ENCODE data around the gene TNIK. TPM values are rescaled to one million over a fixed set of nuclear protein-coding genes. Genes with fewer than 3 reads are reported as not detected.

Gene TNIK
- total and polyA plus RNA-seq, 2 of the 4 experiments (the other 2 are of a cell fraction): 3.4 to 6.3 TPM

DNA sequence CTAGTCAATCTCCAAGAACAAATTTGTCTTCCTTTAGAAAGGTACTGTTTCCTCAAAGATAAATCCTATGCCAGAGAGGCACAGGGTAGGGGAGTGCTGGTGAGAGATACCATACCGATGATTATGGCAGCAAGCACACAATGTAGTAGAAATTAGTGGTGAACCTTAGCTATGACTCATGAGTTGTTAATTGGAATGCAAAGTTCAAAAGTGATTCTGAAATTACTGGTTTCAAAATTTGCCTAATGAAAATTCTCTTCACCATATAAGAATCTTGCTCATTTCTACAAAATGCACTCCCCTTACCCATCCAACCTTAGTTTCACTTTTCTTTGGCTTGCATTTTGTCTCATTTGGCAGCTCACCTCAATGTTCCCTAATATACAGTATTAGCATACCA lies 294.2 kb downstream of the TNIK start:
- no peak overlapping the region for H4K8ac ChIP-seq (ENCODE audit: low read depth in 2 of 2, low read length in 2 of 2)
- peak overlapping the region; percentile 7; the same call in 1 of the 2 replicates for H3K4ac ChIP-seq (ENCODE audit: low read depth, low read length)
- no peak overlapping the region for H2BK5ac ChIP-seq (ENCODE audit: low read depth, low read length, poor library complexity, severe bottlenecking)
- H3K14ac ChIP-seq (replicated peaks; ENCODE audit: low read depth, low read length): no peak overlapping the region; the same call in 1 of the 2 replicates
- no peaks in the 10 kb centered on the region for H3K27me3 ChIP-seq (ENCODE audit: control insufficient read depth, insufficient read depth, low read length)
- DNase-seq (no peak), ATAC-seq (ENCODE audit: low read depth) (peak; percentile 59)
- WGBS, 2 experiments (ENCODE audit: extremely low coverage in 2 of 2, insufficient read length in 1 of 2): no CpG with 5 or more reads among the region's 1 CpG
- CTCF ChIA-PET: interaction anchor here (1.0 kb wide), 1 partner anchor 16 kb away, joined by 3 read pairs; no protein-coding TSS in a partner anchor
- no peak overlapping the region for H2BK20ac ChIP-seq (ENCODE audit: low read depth, low read length)
- H3K23ac ChIP-seq (ENCODE audit: low read depth, low read length): no peak overlapping the region
- no peak overlapping the region for H2BK15ac ChIP-seq (ENCODE audit: low read depth, low read length)
- POLR2A ChIA-PET (ENCODE audit: unreplicated experiment): no interaction called here
- H3K9me3 ChIP-seq (ENCODE audit: control insufficient read depth, insufficient read depth, low read length): peaks cover 5% of the 10 kb centered on the region
- in situ Hi-C loops (cut with MboI; ENCODE audit: low sequenced_read_pairs) (no loop called here), dilution Hi-C loops (cut with HindIII; ENCODE audit: low sequenced_read_pairs, unreplicated experiment) (no loop called here), intact Hi-C loops (cut with micrococcal nuclease) (no loop called here)
- H4K20me1 ChIP-seq (ENCODE audit: insufficient read depth, low read length): no peaks in the 10 kb centered on the region
- H3K4me1 ChIP-seq (ENCODE audit: control insufficient read depth, insufficient read depth, low read length): peaks cover 2% of the 10 kb centered on the region; the same call in 1 of the 2 replicates
- no peaks in the 10 kb centered on the region for H3K79me1 ChIP-seq (ENCODE audit: low read depth in 1 of 2, low read length in 2 of 2)
- no peak overlapping the region for H3K56ac ChIP-seq (ENCODE audit: extremely low read depth, insufficient read depth, low read length)
- H3K18ac ChIP-seq (ENCODE audit: low read depth, low read length): no peak overlapping the region
- no peak overlapping the region for H2AK9ac ChIP-seq (replicated peaks; ENCODE audit: low read depth, low read length, poor library complexity)
- no peak overlapping the region for H2AFZ ChIP-seq (replicated peaks; ENCODE audit: low read length, poor library complexity)
- H3K9me1 ChIP-seq (ENCODE audit: insufficient read depth, low read length): no peaks in the 10 kb centered on the region
- H3K27ac ChIP-seq (ENCODE audit: insufficient read depth, low read length): no peak overlapping the region
- H4K91ac ChIP-seq (ENCODE audit: insufficient read depth, low read depth, low read length): no peak overlapping the region
- no peak overlapping the region for H3K4me3 ChIP-seq (ENCODE audit: insufficient read depth, low read depth, low read length)
- no peak overlapping the region for H2AK5ac ChIP-seq (ENCODE audit: low read depth, low read length)
- no TSS peak for BruUV-seq (replicated peaks)
- no peak overlapping the region for H3K9ac ChIP-seq (ENCODE audit: low read depth, low read length)
- TF ChIP-seq MAFK (IDR thresholded peaks at IDR 0.05; ENCODE audit: low read depth, low read length) (no peak), CEBPB (IDR thresholded peaks at IDR 0.05; ENCODE audit: low read depth, low read length) (no peak), NFE2L2 (IDR thresholded peaks at IDR 0.05; ENCODE audit: low read depth, low read length) (no peak), BHLHE40 (IDR thresholded peaks at IDR 0.05; ENCODE audit: low read depth, low read length) (no peak), CHD1 (IDR thresholded peaks at IDR 0.05; ENCODE audit: low read depth, low read length) (no peak), RAD21 (IDR thresholded peaks at IDR 0.05; ENCODE audit: low read length) (no peak)
- no peak overlapping the region for H4K5ac ChIP-seq (ENCODE audit: low read depth, low read length)
- H3K4me2 ChIP-seq (ENCODE audit: low read depth, low read length): no peak overlapping the region
- peaks cover 5% of the 10 kb centered on the region for H3K36me3 ChIP-seq (ENCODE audit: control insufficient read depth, insufficient read depth, low read length)
- H2BK120ac ChIP-seq (ENCODE audit: low read depth, low read length): no peak overlapping the region

All from IMR-90 (cell line).